Fibroblast of skin of right biceps (primary cell): ENCODE results near the gene IFT27.

Source experiments
- DNase-seq: peaks from one replicate; pipeline ENCODE4 v3.0.0-alpha.2; 2013

The IFT27 gene, protein sequence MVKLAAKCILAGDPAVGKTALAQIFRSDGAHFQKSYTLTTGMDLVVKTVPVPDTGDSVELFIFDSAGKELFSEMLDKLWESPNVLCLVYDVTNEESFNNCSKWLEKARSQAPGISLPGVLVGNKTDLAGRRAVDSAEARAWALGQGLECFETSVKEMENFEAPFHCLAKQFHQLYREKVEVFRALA

DNA sequence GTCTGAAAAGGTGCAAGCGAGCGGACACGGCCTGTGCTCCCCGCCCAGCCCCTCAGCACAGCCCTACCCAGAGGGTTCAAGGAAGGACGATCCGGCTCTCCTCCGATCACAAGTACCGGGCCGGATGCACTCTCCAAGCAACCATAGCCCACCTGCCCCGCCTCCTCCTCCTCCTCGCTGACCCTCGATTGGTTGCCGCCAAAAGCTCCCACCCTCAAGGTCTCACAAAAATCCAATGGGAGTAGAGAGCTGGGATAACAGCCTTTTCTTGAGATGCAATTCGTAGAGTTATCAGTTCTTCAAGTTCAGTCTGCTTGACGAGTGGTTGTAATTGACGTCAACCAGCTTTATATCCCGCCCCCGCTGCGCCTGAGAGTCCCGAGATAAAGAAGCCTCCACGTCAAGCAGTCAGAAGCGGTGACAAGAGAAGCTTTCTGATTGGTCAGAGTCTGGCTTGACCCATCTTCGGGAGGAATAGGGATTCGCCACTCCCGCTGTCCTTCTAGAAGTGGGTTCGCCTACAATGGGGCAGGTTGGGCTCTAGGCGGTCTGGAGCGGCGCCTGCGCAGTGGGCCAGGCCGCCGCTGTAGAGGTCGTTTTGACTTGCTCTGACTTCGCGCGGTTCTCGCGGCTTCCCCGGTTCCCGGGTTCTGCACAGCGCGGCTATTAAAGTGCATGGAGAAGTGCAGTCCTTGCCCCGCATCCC lies at the start of gene IFT27:
Gene IFT27 (minus strand): TSS at position 156 of the 706 bp plus-strand sequence. CDS start 412 bp downstream, outside the sequence.
- DNase-seq = peak; percentile 100

DNA sequence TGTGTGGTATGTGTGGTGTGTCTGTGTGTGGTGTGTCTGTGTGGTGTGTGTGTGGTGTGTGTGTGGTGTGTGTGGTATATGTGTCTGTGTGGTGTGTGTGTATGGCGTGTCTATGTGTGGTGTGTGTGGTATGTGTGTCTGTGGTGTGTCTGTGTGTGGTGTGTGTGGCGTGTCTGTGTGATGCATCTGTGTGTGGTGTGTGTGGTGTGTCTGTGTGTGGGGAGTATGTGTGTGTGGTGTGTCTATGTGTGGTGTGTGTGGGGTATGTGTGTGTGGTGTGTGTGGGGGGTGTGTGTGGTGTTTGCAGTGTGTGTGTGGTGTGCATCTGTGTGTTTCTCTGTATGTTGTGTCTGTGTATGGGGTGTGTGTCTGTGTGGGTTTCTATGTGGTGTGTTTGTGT lies 48.7 kb upstream of the IFT27 start:
- DNase-seq = no peak

DNA sequence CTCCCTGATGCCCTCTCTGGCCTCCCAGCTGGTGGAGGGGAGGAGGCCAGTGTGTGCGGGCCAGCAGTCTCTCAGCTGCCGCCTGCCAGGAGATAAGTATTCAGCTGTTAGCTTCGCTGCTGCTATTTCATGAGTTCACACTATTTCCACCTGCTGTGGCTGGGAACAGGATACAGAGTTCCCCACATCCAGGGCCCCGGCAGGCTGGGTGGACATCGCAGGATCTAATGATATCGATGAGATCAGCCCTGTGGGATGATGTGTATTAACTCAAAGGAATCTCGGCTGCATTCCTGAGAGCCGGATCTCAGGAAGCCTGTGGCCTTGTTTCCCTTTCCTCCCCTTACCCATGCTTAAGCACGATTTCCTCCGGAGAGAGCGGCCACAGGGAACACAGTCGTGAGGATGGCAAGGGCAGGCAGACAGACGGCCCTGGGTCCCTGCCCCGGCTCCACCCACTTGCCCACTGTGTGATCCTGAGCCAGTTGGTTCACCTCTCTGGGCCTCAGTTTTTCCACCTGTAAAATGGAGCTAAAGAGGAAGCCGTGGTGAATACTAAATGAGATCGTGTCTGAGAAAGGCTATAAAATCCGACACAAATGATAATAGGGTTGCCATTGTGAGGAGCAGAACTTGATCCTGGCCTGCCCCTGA lies 47.4 kb upstream of the IFT27 start:
- DNase-seq = peak; percentile 20

DNA sequence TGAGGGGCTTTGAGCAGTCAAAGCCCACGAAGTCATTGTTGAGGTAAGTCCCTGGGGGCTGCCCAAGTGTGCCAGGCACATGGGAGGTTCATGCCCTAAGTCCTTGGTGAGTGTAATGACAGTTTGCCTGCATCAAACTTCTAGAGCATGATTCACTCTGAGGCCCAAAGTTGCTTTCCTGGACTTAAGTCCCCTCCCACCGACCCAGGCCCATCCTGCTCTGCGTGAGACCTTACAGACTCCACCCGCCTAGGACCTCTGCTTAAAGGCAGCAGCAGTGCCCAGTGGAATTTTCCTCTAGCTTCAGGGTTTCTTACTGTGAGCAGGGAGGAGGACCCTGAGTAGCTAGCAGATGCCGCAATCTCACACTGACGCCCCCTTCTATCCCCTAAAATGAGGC lies 46.7 kb upstream of the IFT27 start:
- DNase-seq = no peak

DNA sequence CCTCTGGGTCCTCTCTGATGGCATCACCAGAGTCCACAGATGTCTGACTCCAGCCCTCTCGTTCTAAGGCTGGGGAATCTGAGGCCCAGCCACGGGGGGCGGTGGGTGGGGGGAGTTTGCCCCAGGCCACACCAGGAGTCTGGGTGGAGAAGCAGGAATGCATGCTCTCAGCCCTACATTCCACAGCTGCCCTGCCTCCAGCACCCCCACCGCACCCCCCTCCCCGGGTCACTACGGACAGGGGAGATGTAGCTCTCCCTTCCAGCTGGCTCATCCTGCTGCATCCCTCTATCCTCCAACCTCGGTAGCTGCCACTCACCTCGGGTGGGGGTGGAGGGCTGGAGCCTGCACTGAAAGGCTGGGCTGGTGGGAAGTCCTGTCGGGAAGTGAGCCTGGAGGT lies 43.2 kb upstream of the IFT27 start:
- no peak for DNase-seq

DNA sequence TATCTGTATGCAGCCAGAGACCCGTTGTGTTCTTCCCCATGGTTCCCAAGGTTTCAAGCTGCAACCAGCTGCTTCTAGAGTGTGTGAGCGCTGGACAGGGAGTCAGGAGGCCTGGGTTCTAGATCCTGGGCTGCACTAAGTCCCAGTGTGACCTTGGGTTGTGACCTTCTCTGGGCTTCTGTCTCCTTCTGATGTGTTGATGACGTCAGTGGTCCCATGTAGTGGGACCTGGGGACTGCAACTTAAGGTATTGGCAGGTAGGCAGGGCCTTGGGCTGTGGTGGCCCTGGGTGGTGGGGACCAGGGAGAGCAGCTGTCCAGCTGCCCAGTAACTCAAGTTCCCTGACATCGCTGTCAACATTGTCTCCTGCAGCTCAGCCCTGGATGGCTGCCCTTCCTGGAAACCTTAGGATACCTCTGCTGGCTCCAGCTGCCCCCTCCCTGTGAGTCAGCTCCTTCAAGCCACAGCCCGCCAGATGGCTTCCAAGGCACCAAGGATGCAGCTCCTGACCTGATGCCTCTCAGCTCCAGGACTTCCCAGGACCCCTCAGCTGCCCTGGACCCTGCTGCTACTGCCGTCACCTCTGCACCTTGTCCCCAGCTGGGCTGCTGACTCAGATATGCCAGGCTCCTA lies 42.2 kb upstream of the IFT27 start:
- no peak for DNase-seq

DNA sequence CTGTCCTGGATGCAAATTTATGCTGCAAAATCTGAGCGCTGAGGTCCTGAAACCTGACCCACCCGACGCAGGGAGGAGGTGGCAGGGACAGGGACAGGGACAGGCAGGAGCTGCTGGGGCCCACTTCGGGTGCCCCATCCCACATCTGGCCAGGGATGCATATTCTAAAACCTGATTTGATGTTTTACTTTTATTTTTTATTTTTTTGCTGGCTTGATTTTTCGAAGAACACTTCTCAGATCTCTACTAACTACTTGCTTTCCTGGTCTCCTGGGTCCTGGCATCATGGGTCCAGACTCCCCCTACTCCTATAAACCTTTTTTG lies 41.6 kb upstream of the IFT27 start:
- DNase-seq = no peak

DNA sequence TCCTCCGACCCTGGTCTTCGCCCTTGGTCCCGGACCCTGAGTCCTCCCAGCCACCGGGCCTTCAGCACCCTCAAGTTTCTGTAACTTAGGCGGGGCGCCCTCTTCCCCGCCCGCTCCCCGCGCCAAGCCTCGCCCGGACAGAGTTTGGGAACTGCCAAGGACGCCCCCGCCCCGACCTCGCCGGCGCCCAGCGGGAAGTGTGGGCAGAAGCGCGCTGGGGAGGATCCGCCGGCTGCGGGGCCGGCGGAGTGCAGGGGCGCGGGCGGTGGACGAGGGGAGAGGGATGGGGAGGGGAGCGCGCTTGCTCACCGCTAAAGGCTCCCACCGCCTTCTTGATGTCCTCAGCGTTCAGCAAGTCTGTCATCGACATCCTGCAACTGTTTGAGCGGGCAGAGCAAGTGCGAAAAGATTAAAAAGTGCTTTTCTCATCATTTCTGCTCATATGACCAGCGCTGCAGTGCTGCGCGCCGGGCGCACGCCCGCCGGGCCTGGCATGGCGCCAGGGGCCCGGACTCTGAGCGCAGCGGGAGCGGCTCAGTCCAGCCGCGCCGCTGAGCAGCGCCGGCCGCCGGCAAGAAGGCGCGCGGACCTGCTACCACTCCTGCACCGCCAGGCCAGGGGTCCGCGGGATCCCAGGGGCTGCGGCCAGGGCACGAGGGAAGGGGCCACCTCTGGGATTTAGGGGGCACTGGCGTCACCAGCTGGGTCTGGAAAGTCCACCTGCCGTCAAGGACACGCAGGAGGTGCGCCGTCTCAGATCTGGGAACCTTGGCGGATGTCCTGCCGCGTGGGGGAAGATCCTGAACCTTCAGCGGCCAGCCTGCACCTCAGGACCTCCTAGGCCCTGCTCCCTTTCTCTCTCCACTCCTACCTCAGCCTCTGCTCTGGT lies 41.0 kb upstream of the IFT27 start, which contains the start of gene PVALB:
Gene PVALB (minus strand): TSS at position 400 of the 889 bp plus-strand sequence. CDS start 30 bp downstream, at position 370.
- no peak for DNase-seq

DNA sequence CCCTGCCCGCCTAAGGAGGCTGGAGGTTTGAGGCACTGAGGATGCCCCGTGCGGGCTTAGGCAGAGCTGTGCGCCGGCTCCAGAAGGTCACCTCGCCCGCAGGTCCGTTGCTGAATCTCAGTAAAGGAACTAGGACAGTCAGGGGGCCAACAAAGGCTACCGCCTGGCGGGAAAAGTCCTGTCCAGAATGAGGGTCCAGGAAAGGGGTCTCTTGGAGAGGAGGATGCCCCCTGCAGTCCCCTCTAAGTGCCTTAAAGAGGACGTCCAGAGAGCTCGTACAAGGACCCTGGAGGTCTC lies 40.4 kb upstream of the IFT27 start:
- DNase-seq = no peak

DNA sequence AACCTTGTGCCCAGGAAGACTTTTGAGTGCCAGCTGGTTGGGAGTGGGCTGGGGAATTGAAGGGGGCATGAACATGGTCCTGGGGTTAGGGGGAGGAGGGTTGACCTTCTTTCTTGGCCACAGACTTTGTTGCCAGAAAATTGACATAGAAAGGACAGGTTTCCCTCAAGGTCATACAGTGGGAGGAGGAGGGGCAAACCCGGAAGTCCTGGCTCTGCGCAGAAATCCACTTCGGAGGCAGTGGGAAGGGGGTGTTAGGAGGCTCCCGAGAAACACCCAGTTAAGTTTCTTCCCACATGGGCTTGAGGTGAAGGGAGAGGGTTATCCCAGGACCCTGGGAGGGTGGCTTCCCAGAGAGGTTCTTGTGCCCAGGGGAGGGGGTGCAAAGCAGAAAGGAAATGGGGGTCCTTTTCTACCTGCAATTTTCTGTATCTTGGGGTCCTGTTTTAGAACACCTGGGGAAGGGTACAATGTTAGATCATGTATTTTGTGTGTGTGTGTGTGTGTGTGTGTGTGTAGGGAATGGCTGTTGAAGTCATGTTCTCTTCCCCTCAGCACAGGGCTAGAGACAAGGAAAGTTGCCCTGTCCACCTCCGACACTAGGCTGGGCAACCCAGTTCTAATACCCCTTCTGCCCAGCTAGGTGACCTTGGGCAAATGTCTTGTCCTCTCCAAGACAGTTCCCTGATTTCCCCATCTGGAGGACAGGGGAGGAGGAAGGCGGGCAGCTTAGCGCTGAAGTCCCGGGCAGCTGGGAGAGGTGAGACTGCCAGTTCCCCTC lies 39.8 kb upstream of the IFT27 start:
- no peak for DNase-seq

DNA sequence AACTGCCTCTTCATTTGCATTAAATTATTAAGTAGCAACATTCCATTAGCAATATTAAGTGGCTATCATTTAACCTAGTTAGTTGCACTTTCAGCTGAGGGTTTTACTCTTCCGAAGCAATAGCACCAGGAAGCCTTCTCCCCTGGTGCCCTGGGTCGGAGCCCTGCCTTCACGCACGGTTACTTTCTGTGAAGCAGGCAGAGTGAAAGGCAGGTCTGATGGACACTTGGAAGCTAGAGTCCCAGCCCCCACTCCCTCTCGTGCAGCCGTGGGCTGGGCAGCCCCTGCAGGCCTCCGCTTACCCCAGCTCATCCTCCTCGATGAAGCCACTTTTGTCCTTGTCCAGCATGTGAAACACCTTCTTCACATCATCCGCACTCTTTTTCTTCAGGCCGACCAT lies 38.9 kb upstream of the IFT27 start:
- no peak for DNase-seq

DNA sequence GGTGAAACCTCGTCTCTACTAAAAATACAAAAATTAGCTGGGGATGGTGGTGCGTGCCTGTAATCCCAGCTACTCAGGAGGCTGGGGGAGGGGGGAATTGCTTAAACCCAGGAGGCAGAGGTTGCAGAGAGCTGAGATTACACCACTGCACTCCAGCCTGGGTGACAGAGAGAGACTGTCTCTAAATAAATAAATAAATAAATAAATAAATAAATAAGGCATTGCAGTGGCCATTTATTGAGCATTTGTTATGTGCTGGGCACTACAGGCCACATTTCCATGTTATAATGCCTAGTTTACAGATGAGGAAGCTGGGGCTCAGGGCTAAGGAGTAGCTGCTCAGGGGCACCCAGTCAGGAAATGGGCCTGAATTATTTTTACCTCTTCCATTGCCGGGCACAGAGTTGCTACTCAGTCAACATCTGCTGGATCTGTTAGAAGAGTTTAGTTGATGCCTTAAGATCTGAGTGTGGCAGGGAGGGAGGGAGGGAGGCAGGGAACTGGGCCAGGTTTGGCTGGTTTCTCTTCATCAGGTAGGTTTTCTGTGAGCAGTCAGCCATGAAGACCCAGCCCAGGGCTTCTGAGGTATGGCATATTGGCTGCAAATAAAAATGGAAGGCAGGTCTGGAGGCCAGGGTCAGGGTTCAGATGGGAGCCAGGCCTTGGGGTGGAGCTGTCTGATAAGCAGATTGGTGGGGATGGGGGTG lies 35.3 kb upstream of the IFT27 start:
- DNase-seq = no peak

DNA sequence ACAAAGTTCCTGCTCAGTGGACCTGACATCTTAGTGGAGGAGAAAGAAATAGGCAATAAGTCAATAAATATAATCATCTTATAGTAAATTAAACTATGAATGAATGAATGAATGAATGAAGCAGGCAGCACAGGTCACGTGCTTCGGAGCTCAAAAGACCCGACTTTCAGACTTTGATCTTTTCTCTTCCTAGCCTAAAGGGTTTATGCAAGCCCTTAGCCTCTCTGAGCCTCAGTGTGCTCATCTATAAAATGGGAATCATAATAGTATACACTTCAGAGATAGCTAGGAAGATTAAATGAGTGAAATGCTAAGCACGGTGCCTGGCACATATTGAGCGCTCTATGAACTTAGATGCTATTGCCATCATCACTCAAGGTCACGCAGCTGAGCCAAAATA lies 33.4 kb upstream of the IFT27 start:
- no peak for DNase-seq

DNA sequence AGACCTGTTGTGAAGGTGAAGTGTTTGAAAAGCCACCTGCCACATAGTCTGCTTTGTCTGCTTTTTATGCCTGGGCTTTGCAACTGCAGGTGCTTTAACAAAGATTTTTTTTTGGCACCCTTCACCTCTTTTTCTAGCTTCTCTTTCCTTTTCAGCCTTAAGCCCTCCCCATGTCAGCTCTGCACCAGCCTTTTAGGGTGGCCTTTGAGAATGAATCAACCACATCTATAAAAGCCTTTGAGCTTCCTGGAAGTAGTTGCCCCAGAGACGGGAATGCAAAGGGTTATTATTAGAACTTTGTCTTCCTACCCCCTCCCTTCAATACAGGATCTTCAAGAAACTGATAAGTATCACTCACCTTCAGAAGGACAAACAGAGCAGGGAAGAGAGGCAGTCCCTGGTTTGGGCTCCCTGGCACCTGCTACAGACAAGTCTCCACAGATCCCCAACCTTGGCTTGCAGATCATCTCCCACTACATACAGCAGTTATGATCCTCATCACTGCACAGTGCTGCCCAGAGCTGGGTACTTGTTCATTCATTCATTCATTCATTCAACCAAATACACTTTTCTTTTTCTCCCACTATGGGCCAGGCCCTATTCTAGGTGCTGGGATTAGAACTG lies 32.9 kb upstream of the IFT27 start:
- DNase-seq = no peak

DNA sequence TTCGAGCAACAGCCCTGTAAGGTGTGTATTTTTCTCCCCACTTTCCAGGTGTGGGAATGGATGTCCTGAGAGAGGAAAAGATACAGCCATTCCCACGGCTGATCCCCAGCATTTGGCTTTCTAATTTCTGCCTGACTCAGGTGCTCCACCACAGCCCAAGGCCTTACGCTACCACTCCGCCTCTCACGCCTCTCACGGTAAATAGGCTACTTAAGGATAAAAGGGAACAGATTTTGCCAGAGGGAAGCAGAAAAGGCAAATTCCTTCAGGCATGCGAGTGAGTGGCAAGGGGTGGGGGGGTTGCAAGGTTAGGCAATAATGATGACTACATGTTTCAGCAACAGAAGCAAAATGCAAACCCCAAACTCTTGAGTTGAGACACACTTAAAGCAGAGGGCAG lies 31.7 kb upstream of the IFT27 start:
- no peak for DNase-seq

DNA sequence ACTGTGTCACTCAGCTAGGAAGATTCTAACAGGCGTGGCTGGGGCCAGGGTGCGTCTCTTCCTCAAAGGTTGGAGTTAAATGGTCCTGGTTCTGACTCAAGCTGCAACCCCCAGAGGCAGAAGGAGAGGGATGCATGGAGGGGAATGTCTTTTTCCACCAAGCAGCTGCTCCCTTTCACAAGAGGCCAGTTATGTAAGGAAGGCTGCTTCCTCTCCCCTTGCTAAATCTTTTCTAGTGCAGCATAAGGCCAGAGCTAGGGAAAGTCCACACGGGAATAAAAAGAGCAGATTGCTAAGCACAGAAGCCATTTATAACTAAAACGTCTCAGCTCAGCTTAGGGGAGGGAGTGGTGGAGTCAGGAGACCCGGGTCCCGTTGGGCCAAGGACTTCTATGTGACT lies 30.9 kb upstream of the IFT27 start:
- DNase-seq = no peak

DNA sequence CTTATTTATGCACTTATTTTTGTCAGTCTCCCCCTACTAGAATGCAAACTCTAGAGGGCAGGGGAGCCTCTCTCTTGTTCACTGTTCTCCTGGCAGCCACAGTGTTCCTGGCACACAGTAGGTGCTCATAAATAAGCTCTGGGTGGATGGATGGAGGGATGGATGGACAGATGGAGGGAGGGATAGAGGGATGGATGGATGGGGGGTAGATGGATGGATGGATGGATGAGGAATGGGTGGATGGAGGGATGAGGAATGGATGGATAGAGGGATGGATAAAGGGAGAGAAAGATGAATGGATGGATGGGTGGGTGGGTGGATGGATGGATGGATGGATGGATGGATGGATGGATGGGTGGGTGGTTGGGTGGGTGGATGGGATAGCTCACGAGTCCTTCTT lies 27.4 kb upstream of the IFT27 start:
- no peak for DNase-seq

DNA sequence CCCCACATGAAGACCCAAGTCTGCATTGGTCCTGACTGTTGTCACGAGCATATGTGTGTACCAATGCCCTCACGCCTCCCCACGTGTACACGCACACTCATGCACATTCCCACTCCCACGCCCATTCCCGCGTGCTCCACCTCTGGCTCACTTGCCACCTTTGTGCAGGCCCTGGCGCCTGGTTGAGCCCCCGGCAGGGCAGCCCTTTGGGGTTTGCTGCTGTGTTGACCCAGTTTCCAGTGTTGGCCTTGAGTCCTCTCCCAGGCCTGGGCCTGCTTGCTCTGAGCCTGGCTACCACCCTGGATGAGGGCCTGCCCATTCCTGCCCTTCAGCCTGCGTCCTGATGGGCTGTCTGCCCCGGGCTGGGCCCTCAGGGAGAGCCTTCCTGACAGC lies 22.8 kb upstream of the IFT27 start:
- no peak for DNase-seq

DNA sequence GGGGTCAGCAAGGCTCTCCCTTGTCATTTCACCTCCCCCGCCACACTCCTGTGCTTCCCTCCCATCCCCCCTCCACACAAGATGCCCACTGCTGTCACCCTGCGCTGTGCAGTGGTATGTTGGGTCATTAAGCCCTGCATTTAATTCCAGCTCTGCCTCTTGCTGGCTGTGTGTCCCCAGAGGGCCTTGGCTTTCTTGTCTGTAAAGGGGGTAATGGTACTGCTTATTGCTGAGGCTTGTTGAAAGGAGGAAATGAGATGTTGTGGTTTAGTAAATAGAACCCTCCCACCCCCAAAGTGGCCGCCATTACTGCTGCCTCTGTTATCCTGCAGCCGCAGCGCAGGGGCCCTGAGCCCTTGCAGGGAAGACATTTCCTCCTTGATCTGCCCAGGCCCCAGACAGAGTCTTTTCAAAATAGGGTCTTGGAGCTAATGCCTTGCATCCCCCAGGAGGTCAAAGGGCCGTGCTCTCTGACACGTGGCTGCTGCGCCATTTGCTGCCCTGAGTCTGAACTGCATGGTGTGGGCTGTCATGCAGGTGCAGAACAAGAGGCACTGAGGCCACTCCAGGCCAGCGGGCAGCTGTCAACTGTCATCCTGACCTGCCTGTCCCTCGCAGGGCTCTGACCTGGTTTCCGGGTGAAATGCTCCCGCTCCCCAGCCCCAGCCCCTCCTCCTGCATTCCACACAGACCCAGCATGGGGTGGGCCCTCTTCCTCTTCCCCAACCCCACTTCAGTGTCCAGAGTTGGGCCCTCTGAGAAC lies 22.2 kb upstream of the IFT27 start:
- DNase-seq = no peak

DNA sequence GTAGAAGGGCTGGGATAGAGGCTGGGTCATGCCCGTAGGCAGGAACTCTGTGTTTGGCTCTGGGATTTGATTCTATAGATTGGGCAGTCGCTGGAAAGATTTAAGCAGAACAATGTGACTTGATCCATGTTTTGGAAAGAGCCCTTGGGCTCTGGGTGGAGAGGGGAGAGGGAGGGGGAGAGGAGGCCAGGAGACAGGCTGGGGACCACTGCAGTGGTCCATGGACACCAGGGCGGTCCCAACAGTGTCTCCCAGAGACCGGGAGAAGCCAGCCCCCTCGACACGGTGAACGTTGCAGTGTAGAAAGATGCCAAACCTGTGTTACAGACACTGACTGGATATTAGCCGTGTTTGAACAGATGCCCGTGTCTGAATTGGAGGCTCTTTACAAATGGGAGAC lies 21.5 kb upstream of the IFT27 start:
- DNase-seq = no peak
